HepG2 (cell line): Measurements from ENCODE around the gene CLEC16A. TPM values are rescaled to one million over a fixed set of nuclear protein-coding genes. Genes with fewer than 3 reads are reported as not detected.

ENCODE experiments used
- ATAC-seq: fragments of 200-7000 bp; cut with Tn5 transposase; 3 replicates; pipeline ENCODE4 v1.9.1; 2020; ENCODE audit warnings: mild to moderate bottlenecking, moderate library complexity
- BruUV-seq: library from RNA; stranded (reverse); fragments of 400-500 nt; replicated peaks from 2 replicates; lab custom pipeline; 2021; lab: Mats Ljungman, UMichigan
- CTCF ChIA-PET: fragments of 300-600 bp; formaldehyde crosslinking; extraction: SDS; loops from one replicate; lab custom pipeline; 2021; ENCODE audit warnings: low total read pairs, inconsistent platforms, low intra/inter-chr PET ratio; lab: Yijun Ruan, JAX
- POLR2A ChIA-PET: fragments of 350-600 bp; sonication (Branson Sonifier 250); formaldehyde crosslinking; loops from one replicate; lab custom pipeline; 2020; ENCODE audit warnings: antibody characterized with exemption, inconsistent platforms; lab: Yijun Ruan, JAX
- DNase-seq: peaks from one replicate; pipeline ENCODE4 v3.0.0-alpha.2; 2015; ENCODE audit warnings: low spot score
- FAIRE-seq: peaks from 3 replicates; lab custom pipeline; 2011; peaks lifted over from hg19 to GRCh38; lab: Jason Lieb, UNC
- H2AFZ ChIP-seq: one replicate; pipeline ENCODE4 v1.6.1; 2011; ENCODE audit warnings: low read length, inconsistent platforms
- H3K27ac ChIP-seq: fragments of 300-600 bp; 3 replicates; pipeline ENCODE4 v1.8.0; 2011; ENCODE audit warnings: mixed run types, mild to moderate bottlenecking, mixed read lengths, low read length, inconsistent platforms; ENCODE audit not compliant: insufficient read depth; ENCODE audit errors: extremely low read length
- H3K27me3 ChIP-seq, 2 experiments: fragments of 200-600 bp in 1 of 2; 2 replicates in 1 of 2; 3 replicates in 1 of 2; pipeline versions ENCODE4 v1.6.0 to v1.8.0; 2011; ENCODE audit warnings: low read length in 2 of 2, mild to moderate bottlenecking in 2 of 2, moderate library complexity in 2 of 2, inconsistent platforms in 1 of 2; ENCODE audit not compliant: insufficient read depth in 2 of 2, control insufficient read depth in 1 of 2
- H3K36me3 ChIP-seq, 2 experiments: fragments of 200-600 bp in 1 of 2; replicated peaks in 1 of 2; 2 replicates in 1 of 2; 3 replicates in 1 of 2; pipeline versions ENCODE4 v1.5.1 to v1.8.0; 2011; ENCODE audit warnings: low read length in 2 of 2, inconsistent platforms in 1 of 2; ENCODE audit not compliant: insufficient read depth in 2 of 2, control insufficient read depth in 1 of 2
- H3K4me1 ChIP-seq: 2 replicates; pipeline ENCODE4 v1.5.1; 2012; ENCODE audit warnings: low read length, inconsistent platforms; ENCODE audit not compliant: insufficient read depth
- H3K4me2 ChIP-seq: 2 replicates; pipeline ENCODE4 v1.6.0; 2011; ENCODE audit warnings: low read depth, low read length, inconsistent platforms
- H3K4me3 ChIP-seq, 3 experiments: fragments of 200-600 bp in 1 of 3; sonication (generic), shearing (Covaris generic) in 1 of 3; replicated peaks in 1 of 3; 2 replicates each; pipeline ENCODE4 v1.5.1; 2011 to 2016; ENCODE audit warnings: low read length in 3 of 3, inconsistent platforms in 2 of 3, low read depth in 2 of 3, mild to moderate bottlenecking in 2 of 3, control low read depth in 1 of 3, mixed read lengths in 1 of 3; ENCODE audit not compliant: insufficient read depth in 1 of 3
- H3K79me2 ChIP-seq: one replicate; pipeline ENCODE4 v1.6.1; 2011; ENCODE audit warnings: low read length, inconsistent platforms; ENCODE audit not compliant: insufficient read depth
- H3K9ac ChIP-seq: 2 replicates; pipeline ENCODE4 v1.6.0; 2011; ENCODE audit warnings: mild to moderate bottlenecking, low read depth, low read length, inconsistent platforms; ENCODE audit not compliant: insufficient read depth
- H3K9me3 ChIP-seq: 2 replicates; pipeline ENCODE4 v1.5.1; 2012; ENCODE audit warnings: mild to moderate bottlenecking, low read length
- H4K20me1 ChIP-seq: 2 replicates; pipeline ENCODE4 v1.6.0; 2011; ENCODE audit warnings: inconsistent platforms, mild to moderate bottlenecking, low read length, moderate library complexity; ENCODE audit not compliant: insufficient read depth
- ATF4 ChIP-seq, 2 experiments: fragments of 450-650 bp in 1 of 2; sonication (generic) in 1 of 2; formaldehyde crosslinking; IDR thresholded peaks; 2 replicates each; pipeline versions ENCODE4 v1.5.0 to v1.8.0; 2020 to 2022; ENCODE audit warnings: mild to moderate bottlenecking in 1 of 2, missing genetic modification reagents in 1 of 2
- ATF7 ChIP-seq, 2 experiments: fragments of 450-650 bp in 1 of 2; sonication (generic) in 1 of 2; formaldehyde crosslinking in 1 of 2; IDR thresholded peaks; 2 replicates each; pipeline versions ENCODE4 v1.4.0 to v1.6.1; 2016 to 2020; ENCODE audit warnings: antibody characterized with exemption in 1 of 2, mild to moderate bottlenecking in 1 of 2, missing genetic modification reagents in 1 of 2
- CBX5 ChIP-seq: sonication (generic); formaldehyde crosslinking; IDR thresholded peaks from 2 replicates; pipeline ENCODE4 v1.4.0; 2020; ENCODE audit warnings: missing genetic modification reagents, borderline replicate concordance
- HNRNPK ChIP-seq: fragments of 200-400 bp; formaldehyde crosslinking; IDR thresholded peaks from 2 replicates; pipeline ENCODE4 v1.6.1; 2018; ENCODE audit warnings: low read length, low read depth, moderate library complexity, mild to moderate bottlenecking; ENCODE audit not compliant: poor library complexity, severe bottlenecking
- NR3C1 ChIP-seq: sonication (generic); formaldehyde crosslinking; IDR thresholded peaks from 2 replicates; pipeline ENCODE4 v1.4.0; 2020; ENCODE audit warnings: missing genetic modification reagents
- PAX8 ChIP-seq: sonication (generic); formaldehyde crosslinking; IDR thresholded peaks from 2 replicates; pipeline ENCODE4 v1.8.0; 2022; ENCODE audit warnings: mild to moderate bottlenecking, missing genetic modification reagents, borderline replicate concordance
- PPARG ChIP-seq: conservative IDR thresholded peaks from 2 replicates; pipeline ENCODE4 v1.6.1; 2016; ENCODE audit warnings: missing biosample characterization, missing genetic modification reagents
- RFX3 ChIP-seq: IDR thresholded peaks from 2 replicates; pipeline ENCODE4 v1.6.1; 2016; ENCODE audit warnings: missing biosample characterization, missing genetic modification reagents
- ZNF263 ChIP-seq: sonication (generic); formaldehyde crosslinking; IDR thresholded peaks from 2 replicates; pipeline ENCODE4 v1.4.0; 2020; ENCODE audit warnings: missing genetic modification reagents
- ZNF350 ChIP-seq: sonication (generic); formaldehyde crosslinking; IDR thresholded peaks from 2 replicates; pipeline ENCODE4 v1.4.0; 2020; ENCODE audit warnings: mild to moderate bottlenecking, low read depth, missing genetic modification reagents, borderline replicate concordance
- ZNF451 ChIP-seq: sonication (generic); formaldehyde crosslinking; IDR thresholded peaks from 2 replicates; pipeline ENCODE4 v1.5.0; 2020; ENCODE audit warnings: mild to moderate bottlenecking, missing genetic modification reagents
- ZNF781 ChIP-seq: sonication (generic); formaldehyde crosslinking; IDR thresholded peaks from 2 replicates; pipeline ENCODE4 v1.5.1; 2020; ENCODE audit warnings: borderline replicate concordance, mild to moderate bottlenecking, missing genetic modification reagents; ENCODE audit errors: not compliant biosample characterization
- ZSCAN20 ChIP-seq: sonication (generic); formaldehyde crosslinking; IDR thresholded peaks from 2 replicates; pipeline ENCODE4 v1.4.0; 2020; ENCODE audit warnings: missing genetic modification reagents, mild to moderate bottlenecking, borderline replicate concordance
- ZSCAN22 ChIP-seq: sonication (generic); formaldehyde crosslinking; IDR thresholded peaks from 2 replicates; pipeline ENCODE4 v1.4.0; 2020; ENCODE audit warnings: mild to moderate bottlenecking, missing genetic modification reagents
- WGBS: methylation state at CpG from one replicate; pipeline ENCODE4 v1.1.6; 2017; ENCODE audit warnings: low lambda C conversion rate; 5-methylcytosine and 5-hydroxymethylcytosine counted together
- in situ Hi-C: cut with HindIII; loops from 2 replicates; pipeline ENCODE4 v1.10.0; 2017; ENCODE audit warnings: low pct_unique_long_range_greater_than_20kb; ENCODE audit not compliant: extremely low pct_ligation_motif_present
- intact Hi-C: fragments of 100-400 bp; cut with micrococcal nuclease; formaldehyde crosslinking; loops from one replicate; pipeline ENCODE4 v1.10.0; 2022; ENCODE audit not compliant: unreplicated experiment
- polyA plus RNA-seq, 8 experiments: library from polyadenylated mRNA; depleted of rRNA in 3 of 8; stranded (reverse) in 7 of 8; unstranded in 1 of 8; fragments of >200 nt; fragmentation: Illumina TruSeq in 4 of 8; extraction: Trizol in 4 of 8; gene quantifications; 2 replicates each; pipeline versions ENCODE4 v1.2.1 to v1.2.3, GENCODE V29; 2011 to 2016; ENCODE audit warnings: low read depth in 4 of 8, missing spikeins in 1 of 8, mixed read lengths in 1 of 8; ENCODE audit not compliant: insufficient read depth in 1 of 8
- total RNA-seq, 5 experiments: library from RNA; depleted of rRNA; stranded (reverse); fragments of >200 nt; fragmentation: Illumina TruSeq; extraction: Trizol; gene quantifications; 2 replicates each; pipeline ENCODE4 v1.2.3, GENCODE V29; 2016; ENCODE audit warnings: low read depth in 1 of 5
- TF ChIP-seq, protein P1 (sequence below): sonication (generic); formaldehyde crosslinking; IDR thresholded peaks from 2 replicates; pipeline ENCODE4 v1.4.0; 2020; ENCODE audit warnings: missing genetic modification reagents
- TF ChIP-seq, protein P2 (sequence below): sonication (generic); IDR thresholded peaks from 2 replicates; pipeline ENCODE4 v1.6.1; 2016; ENCODE audit warnings: low read depth, borderline replicate concordance

CLEC16A gene
- total and polyA plus RNA-seq, 2 of the 13 experiments (the other 11 are each of a cell fraction or from before 2014, with no cell fraction given), result 8.5 to 10.3 TPM

GRCh38 chr16:11173426-11173825, 229.1 kb downstream of the CLEC16A start:
- H4K20me1 ChIP-seq, result no peaks in the 10 kb centered on the region
- DNase-seq, result no peak
- no peak overlapping the region for H3K4me2 ChIP-seq
- no peak overlapping the region for H3K9ac ChIP-seq
- no peak overlapping the region for H2AFZ ChIP-seq
- no peaks in the 10 kb centered on the region for H3K36me3 ChIP-seq
- BruUV-seq, result no TSS peak
- POLR2A ChIA-PET, result no interaction called here
- no peaks in the 10 kb centered on the region for H3K4me1 ChIP-seq
- no peaks in the 10 kb centered on the region for H3K27me3 ChIP-seq
- H3K79me2 ChIP-seq, result no peaks in the 10 kb centered on the region
- intact Hi-C loops, result no loop called here
- CTCF ChIA-PET, result no interaction called here
- in situ Hi-C loops, result no loop called here
- ATAC-seq, result no peak
- FAIRE-seq, result no peak
- H3K4me3 ChIP-seq, result no peak overlapping the region
- H3K9me3 ChIP-seq, result no peaks in the 10 kb centered on the region
- no peak overlapping the region for H3K27ac ChIP-seq
- TF ChIP-seq, protein P1, sequence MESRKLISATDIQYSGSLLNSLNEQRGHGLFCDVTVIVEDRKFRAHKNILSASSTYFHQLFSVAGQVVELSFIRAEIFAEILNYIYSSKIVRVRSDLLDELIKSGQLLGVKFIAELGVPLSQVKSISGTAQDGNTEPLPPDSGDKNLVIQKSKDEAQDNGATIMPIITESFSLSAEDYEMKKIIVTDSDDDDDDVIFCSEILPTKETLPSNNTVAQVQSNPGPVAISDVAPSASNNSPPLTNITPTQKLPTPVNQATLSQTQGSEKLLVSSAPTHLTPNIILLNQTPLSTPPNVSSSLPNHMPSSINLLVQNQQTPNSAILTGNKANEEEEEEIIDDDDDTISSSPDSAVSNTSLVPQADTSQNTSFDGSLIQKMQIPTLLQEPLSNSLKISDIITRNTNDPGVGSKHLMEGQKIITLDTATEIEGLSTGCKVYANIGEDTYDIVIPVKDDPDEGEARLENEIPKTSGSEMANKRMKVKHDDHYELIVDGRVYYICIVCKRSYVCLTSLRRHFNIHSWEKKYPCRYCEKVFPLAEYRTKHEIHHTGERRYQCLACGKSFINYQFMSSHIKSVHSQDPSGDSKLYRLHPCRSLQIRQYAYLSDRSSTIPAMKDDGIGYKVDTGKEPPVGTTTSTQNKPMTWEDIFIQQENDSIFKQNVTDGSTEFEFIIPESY, result no peak
- TF ChIP-seq ATF4 (CRISPR knock-in tag; IDR thresholded peaks at IDR 0.05), result no peak
- TF ChIP-seq HNRNPK, result no peak
- TF ChIP-seq, protein P2, sequence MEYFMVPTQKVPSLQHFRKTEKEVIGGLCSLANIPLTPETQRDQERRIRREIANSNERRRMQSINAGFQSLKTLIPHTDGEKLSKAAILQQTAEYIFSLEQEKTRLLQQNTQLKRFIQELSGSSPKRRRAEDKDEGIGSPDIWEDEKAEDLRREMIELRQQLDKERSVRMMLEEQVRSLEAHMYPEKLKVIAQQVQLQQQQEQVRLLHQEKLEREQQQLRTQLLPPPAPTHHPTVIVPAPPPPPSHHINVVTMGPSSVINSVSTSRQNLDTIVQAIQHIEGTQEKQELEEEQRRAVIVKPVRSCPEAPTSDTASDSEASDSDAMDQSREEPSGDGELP, result no peak
- TF ChIP-seq RFX3 (CRISPR knock-in tag), result no peak
- no peak for TF ChIP-seq CBX5 (CRISPR knock-in tag)
- no peak for TF ChIP-seq ZSCAN22
- no peak for TF ChIP-seq PAX8
- TF ChIP-seq PPARG (CRISPR knock-in tag), result no peak
- TF ChIP-seq ZNF263 (CRISPR knock-in tag), result no peak
- TF ChIP-seq ATF7 (IDR thresholded peaks at IDR 0.05), result no peak
- no peak for TF ChIP-seq ATF7 (CRISPR knock-in tag; IDR thresholded peaks at IDR 0.05)
- no peak for TF ChIP-seq ZNF350 (CRISPR knock-in tag)
- TF ChIP-seq ZNF781 (CRISPR knock-in tag), result no peak
- TF ChIP-seq ZSCAN20 (CRISPR knock-in tag), result no peak
- no peak for TF ChIP-seq NR3C1 (CRISPR knock-in tag)
- no peak for TF ChIP-seq ZNF451
- WGBS, result 90% methylated on average over 15 of the region's 15 CpGs
